ENCODE data around the gene ZDHHC15. TPM values are rescaled to one million over a fixed set of nuclear protein-coding genes. Genes with fewer than 3 reads are reported as not detected.

ZDHHC15 gene
- polyA plus RNA-seq, 1 donor from 2014 or later, result 9.3 TPM

DNA sequence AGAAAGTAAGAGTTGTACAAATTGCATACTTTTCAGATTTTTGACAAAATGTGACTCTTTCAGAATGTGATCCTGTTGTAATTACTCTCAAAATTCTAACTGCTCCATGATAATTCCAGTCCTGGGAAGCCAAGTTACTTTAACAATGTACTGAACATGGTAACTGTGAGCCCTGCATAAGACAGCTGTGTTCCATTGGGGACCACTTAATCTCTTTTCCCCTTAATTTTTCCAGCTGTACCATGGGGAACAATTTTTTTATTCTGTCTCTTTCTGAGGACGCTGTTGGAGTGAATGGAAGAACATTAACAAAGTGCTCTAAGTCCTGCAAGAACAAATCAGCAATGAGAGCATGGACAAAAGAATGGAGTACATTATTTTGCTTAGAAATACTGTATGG, 153.1 kb downstream of the ZDHHC15 start:
- TF ChIP-seq EZH2 (IDR thresholded peaks at IDR 0.05; ENCODE audit: borderline replicate concordance, insufficient read depth, low read length, poor library complexity, severe bottlenecking) (no peak), POLR2AphosphoS5 (IDR thresholded peaks at IDR 0.05) (no peak), TAF1 (IDR thresholded peaks at IDR 0.05; ENCODE audit: low read depth) (no peak)
- no peak overlapping the region for H3K9ac ChIP-seq (ENCODE audit: low read length)

DNA sequence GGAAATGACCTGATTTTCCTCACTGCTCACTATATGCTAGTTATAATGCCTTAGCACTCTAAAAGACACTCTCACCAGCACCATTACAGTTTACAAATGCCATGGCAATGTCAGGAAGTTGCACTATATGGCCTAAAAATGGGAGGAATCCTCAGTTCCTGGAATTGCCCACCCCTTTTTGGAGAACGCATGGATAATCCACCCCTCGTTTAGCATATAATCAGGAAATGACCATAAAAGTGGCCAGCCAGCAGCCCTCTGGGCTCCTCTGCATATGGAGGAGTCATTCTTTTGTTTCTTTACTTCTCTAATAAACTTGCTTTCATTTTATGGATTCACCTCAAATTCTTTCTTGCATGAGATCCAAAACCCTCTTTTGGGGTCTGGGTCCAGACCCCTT, 156.0 kb downstream of the ZDHHC15 start:
- Histone ChIP-seq H3K4me2 (ENCODE audit: low read length) (no peak overlapping the region), H3K36me3 (ENCODE audit: insufficient read depth, low read length) (no peaks in the 10 kb centered on the region), H3F3A (ENCODE audit: insufficient read depth, low read length, poor library complexity, severe bottlenecking) (no peaks in the 10 kb centered on the region), H4K20me1 (ENCODE audit: insufficient read depth) (no peaks in the 10 kb centered on the region), H3K79me2 (replicated peaks; ENCODE audit: insufficient read depth, low read length) (no peaks in the 10 kb centered on the region), H3K9ac (ENCODE audit: low read length) (no peak overlapping the region), H3K4me3 (ENCODE audit: low read length) (no peak overlapping the region), H3K27me3 (ENCODE audit: insufficient read depth, low read depth, low read length) (no peaks in the 10 kb centered on the region), H3K27ac (ENCODE audit: low read length) (no peak overlapping the region), H2AFZ (ENCODE audit: low read depth, low read length) (no peak overlapping the region), H3K9me2 (ENCODE audit: insufficient read depth, low read length) (no peaks in the 10 kb centered on the region), H3K9me3 (ENCODE audit: low read length) (no peaks in the 10 kb centered on the region)
- TF ChIP-seq MXI1 (conservative IDR thresholded peaks at IDR 0.05; ENCODE audit: poor library complexity, severe bottlenecking) (no peak), SMC3 (conservative IDR thresholded peaks at IDR 0.05; ENCODE audit: poor library complexity) (no peak), RAD21 (conservative IDR thresholded peaks at IDR 0.05) (no peak), TAF1 (IDR thresholded peaks at IDR 0.05; ENCODE audit: low read depth) (no peak), EZH2 (IDR thresholded peaks at IDR 0.05; ENCODE audit: borderline replicate concordance, insufficient read depth, low read length, poor library complexity, severe bottlenecking) (no peak), EP300 (conservative IDR thresholded peaks at IDR 0.05; ENCODE audit: poor library complexity, severe bottlenecking) (no peak), POLR2AphosphoS5 (IDR thresholded peaks at IDR 0.05) (no peak)
- TF ChIP-seq, protein P1, sequence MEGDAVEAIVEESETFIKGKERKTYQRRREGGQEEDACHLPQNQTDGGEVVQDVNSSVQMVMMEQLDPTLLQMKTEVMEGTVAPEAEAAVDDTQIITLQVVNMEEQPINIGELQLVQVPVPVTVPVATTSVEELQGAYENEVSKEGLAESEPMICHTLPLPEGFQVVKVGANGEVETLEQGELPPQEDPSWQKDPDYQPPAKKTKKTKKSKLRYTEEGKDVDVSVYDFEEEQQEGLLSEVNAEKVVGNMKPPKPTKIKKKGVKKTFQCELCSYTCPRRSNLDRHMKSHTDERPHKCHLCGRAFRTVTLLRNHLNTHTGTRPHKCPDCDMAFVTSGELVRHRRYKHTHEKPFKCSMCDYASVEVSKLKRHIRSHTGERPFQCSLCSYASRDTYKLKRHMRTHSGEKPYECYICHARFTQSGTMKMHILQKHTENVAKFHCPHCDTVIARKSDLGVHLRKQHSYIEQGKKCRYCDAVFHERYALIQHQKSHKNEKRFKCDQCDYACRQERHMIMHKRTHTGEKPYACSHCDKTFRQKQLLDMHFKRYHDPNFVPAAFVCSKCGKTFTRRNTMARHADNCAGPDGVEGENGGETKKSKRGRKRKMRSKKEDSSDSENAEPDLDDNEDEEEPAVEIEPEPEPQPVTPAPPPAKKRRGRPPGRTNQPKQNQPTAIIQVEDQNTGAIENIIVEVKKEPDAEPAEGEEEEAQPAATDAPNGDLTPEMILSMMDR (IDR thresholded peaks at IDR 0.05; ENCODE audit: poor library complexity, severe bottlenecking), result no peak
- TF ChIP-seq, protein P2, sequence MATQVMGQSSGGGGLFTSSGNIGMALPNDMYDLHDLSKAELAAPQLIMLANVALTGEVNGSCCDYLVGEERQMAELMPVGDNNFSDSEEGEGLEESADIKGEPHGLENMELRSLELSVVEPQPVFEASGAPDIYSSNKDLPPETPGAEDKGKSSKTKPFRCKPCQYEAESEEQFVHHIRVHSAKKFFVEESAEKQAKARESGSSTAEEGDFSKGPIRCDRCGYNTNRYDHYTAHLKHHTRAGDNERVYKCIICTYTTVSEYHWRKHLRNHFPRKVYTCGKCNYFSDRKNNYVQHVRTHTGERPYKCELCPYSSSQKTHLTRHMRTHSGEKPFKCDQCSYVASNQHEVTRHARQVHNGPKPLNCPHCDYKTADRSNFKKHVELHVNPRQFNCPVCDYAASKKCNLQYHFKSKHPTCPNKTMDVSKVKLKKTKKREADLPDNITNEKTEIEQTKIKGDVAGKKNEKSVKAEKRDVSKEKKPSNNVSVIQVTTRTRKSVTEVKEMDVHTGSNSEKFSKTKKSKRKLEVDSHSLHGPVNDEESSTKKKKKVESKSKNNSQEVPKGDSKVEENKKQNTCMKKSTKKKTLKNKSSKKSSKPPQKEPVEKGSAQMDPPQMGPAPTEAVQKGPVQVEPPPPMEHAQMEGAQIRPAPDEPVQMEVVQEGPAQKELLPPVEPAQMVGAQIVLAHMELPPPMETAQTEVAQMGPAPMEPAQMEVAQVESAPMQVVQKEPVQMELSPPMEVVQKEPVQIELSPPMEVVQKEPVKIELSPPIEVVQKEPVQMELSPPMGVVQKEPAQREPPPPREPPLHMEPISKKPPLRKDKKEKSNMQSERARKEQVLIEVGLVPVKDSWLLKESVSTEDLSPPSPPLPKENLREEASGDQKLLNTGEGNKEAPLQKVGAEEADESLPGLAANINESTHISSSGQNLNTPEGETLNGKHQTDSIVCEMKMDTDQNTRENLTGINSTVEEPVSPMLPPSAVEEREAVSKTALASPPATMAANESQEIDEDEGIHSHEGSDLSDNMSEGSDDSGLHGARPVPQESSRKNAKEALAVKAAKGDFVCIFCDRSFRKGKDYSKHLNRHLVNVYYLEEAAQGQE (IDR thresholded peaks at IDR 0.05; ENCODE audit: borderline replicate concordance), result no peak

More for the DNA sequence above, 153.1 kb downstream of the ZDHHC15 start:
- no peaks in the 10 kb centered on the region for H3K27me3 ChIP-seq (ENCODE audit: insufficient read depth, low read depth, low read length)
- no peaks in the 10 kb centered on the region for H3K9me3 ChIP-seq (ENCODE audit: low read length)
- H3K27ac ChIP-seq (ENCODE audit: low read length), result no peak overlapping the region
- no peaks in the 10 kb centered on the region for H3K36me3 ChIP-seq (ENCODE audit: insufficient read depth, low read length)
- H3K4me3 ChIP-seq (ENCODE audit: low read length), result no peak overlapping the region
- no peaks in the 10 kb centered on the region for H3K9me2 ChIP-seq (ENCODE audit: insufficient read depth, low read length)
- H4K20me1 ChIP-seq (ENCODE audit: insufficient read depth), result no peaks in the 10 kb centered on the region
- no peaks in the 10 kb centered on the region for H3K79me2 ChIP-seq (replicated peaks; ENCODE audit: insufficient read depth, low read length)
- no peaks in the 10 kb centered on the region for H3F3A ChIP-seq (ENCODE audit: insufficient read depth, low read length, poor library complexity, severe bottlenecking)
- H2AFZ ChIP-seq (ENCODE audit: low read depth, low read length), result no peak overlapping the region
- H3K4me2 ChIP-seq (ENCODE audit: low read length), result no peak overlapping the region

Data from neural cell (in vitro differentiated cells).